HuH-7.5 (cell line): ENCODE results near the gene RBM12.

Experiments
- DNase-seq: peaks from one replicate; pipeline ENCODE4 v3.0.0; 2011; ENCODE audit warnings: low spot score

RBM12 gene

DNA sequence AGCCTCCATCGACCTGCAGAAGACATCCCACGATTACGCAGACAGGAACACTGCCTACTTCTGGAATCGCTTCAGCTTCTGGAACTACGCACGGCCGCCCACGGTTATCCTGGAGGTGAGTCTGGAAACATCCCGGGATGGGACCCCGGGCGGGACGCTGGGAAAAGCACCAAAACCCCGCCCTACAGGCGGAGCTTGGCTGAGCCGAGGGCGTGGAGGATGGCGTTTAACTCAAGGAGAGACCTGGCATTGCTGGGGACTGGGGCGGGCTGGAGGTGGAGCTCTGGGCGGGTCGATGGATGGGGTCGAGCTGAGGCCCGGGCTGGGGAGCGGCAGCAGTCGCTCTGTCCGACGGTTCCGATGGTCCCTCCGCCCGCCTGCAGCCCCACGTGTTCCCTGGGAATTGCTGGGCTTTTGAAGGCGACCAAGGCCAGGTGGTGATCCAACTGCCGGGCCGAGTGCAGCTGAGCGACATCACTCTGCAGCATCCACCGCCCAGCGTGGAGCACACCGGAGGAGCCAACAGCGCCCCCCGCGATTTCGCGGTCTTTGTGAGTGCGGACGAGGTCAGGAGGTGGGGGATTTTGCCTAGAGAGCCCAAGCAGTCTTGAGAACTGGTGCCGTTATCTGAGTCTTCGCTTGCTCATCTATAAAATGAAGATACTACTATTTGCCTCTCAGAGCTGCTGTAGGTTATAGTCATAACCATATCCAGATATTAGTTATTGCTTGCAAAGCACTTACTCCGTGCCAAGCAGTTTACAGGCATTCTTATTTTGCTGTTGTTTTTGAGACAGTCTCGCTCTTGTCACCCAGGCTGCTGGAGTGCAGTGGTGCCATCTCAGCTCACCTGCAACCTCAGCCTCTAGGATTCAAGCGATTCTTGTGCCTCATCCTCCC, 45.3 kb downstream of the RBM12 start:
- DNase-seq, result peak; percentile 97

DNA sequence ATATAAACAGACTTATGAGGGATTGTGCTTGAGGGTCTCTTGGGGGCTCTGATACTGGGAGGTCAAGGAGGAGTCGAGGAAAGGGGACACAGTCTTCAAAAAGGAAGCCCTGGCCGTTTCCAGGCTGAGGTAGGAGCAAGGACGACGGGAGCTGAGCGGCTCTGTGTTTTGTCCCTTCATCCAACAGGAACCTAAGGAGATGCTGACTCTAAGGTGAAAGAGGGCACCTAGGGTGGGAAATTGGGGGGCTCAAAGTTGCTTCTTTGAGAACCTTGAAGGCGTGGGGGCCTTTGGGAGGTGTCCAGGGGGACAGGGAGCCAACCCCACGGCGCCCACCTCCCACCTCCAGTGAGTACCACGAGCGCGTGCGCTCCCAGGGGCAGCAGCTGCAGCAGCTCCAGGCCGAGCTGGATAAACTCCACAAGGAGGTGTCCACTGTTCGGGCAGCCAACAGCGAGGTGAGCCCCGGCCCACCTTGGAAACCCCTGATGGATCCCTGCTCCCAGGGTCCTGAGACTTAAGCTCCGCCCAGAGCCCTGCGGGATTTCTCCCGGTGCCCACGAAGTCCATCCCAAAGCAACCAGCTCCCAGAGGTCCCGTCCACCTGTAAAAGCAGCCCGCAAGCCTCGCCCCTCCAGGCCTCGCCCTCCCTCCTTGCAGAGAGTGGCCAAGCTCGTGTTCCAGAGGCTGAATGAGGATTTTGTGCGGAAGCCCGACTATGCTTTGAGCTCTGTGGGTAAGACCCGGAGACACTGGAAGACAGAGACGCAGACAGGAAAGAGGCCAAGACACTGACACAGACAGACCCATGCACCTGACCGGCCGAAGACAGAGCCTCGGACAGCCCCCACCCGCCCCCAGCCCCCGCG, 46.2 kb downstream of the RBM12 start:
- no peak for DNase-seq

DNA sequence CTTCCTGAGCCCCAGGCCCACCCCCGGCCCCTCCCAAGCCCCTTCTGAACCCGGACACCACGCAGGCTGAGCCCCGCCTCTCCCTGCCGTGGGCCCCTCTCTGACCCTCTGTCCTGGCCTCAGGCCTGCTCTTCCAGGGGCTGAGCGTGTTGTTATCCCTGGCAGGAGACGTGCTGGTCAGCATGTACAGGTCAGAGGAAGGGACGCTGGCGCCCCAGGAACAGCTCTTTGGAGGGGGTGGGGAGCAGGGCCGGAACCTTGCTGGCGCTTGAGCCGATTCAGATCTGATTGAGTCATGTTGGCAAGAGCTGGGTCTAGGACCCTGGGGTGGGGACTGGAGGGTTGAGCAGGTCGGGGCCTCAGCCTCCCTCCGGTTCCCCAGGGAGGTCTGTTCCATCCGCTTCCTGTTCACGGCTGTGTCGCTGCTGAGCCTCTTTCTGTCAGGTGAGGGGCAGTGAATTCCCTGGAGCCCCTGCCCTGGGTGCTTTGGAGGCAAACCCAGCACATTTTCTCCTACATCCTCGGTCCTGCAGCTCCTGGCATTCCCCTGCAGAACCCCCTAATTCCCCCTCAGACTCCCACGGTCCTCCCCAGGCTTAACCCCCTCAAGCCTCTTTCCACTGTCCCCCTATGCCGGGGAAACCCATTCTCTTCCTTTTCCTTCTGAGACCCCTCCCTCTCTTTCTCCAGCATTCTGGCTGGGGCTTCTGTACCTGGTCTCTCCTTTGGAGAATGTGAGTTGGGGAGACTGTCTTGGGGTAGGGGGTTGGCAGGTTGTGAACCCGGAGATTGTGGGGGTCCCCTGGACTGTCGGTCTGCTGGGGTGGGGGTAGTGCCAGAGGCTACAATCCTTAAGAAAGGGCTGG, 47.1 kb downstream of the RBM12 start:
- DNase-seq, result peak; percentile 93

DNA sequence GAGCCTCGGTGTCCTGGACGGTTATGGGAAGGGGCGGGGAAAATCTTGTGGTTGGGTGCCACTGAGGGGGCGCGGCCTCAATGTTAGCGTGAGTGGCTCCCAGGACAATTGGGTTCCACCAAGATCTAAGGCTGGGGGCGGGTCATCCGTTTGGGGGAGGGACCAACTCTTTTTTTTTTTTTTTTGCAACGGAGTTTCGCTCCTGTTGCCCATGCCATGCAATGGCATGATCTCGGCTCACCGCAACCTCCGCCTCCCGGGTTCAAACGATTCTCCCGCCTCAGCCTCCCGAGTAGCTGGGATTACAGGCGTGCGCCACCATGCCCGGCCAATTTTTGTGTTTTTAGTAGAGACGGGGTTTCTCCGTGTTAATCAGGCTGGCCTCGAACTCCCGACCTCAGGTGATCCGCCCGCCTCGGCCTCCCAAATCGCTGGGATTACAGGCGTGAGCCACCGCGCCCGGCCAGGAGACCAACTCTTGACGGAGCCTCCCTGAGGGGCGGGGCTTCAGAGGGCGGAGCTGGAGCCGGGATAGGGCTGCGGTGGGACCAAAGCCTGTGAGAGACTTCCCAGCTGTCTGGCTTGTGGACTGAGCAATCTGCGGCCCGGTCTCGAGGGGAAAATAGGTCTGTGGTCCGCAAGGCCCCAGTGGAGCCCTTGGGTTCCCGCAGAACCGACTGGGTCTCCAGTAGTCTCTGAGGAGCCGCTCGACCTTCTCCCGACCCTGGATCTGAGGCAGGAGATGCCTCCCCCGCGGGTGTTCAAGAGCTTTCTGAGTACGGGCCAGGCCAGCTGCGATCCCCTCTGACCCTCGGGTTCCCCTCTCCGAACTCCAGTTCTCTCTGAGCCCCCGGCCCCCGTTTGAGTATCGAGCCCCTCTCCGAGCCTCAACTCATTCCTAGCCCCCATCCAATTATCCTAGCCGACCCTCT, 48.0 kb downstream of the RBM12 start:
- DNase-seq, result peak; percentile 91

DNA sequence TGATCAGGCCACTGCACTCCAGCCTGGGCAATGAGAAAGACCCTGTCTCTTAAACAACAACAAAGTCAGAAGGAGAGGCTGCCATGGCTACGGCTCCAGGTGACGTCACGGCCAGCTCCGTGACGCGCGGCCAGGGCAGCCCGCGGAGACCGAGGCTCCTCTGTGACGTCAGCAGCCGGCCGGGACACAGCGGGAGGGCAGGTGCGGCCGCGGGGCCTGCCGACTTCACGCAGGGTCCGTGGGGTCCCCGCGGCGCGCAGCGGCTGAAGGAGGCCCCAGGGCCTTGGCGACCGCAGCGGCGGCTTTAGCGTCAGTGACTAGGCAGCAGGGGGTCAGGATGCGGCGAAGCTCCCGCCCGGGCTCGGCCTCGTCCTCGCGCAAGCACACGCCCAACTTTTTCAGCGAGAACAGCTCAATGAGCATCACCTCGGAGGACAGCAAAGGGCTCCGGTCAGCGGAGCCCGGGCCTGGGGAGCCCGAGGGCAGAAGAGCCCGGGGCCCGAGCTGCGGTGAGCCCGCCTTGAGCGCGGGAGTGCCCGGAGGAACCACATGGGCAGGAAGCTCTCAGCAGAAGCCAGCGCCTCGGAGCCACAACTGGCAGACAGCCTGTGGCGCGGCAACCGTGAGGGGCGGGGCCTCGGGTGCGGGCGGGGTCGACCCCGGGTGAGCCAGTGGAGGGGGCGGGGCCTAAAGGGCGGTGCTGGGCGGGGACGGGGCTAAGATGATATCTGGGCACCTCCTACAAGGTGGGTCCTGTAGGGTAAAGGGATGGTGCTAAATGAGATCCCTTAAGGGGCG, 48.8 kb downstream of the RBM12 start, which contains the start of gene SPAG4:
TSS of gene SPAG4 (plus strand) at position 163 of the 798 bp plus-strand sequence. CDS start at position 338, 175 bp downstream.
- DNase-seq, result peak; percentile 98

DNA sequence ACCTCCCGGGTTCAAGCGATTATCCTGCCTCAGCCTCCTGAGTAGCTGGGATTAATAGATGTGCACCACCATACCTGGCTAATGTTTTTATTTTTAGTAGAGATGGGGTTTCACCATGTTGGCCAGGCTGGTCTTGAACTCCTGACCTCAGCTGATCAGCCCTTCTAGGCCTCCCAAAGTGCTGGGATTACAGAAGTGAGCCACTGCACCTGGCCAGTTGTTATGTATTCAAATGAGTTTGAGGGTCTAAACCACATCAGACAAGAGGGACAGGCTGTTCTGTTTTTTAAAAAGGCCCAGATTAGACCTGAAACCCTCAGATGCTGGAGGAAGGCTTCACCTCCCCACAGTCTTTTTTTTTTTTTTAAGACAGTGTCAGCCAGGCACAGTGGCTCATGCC, 53.2 kb downstream of the RBM12 start:
- DNase-seq, result no peak

DNA sequence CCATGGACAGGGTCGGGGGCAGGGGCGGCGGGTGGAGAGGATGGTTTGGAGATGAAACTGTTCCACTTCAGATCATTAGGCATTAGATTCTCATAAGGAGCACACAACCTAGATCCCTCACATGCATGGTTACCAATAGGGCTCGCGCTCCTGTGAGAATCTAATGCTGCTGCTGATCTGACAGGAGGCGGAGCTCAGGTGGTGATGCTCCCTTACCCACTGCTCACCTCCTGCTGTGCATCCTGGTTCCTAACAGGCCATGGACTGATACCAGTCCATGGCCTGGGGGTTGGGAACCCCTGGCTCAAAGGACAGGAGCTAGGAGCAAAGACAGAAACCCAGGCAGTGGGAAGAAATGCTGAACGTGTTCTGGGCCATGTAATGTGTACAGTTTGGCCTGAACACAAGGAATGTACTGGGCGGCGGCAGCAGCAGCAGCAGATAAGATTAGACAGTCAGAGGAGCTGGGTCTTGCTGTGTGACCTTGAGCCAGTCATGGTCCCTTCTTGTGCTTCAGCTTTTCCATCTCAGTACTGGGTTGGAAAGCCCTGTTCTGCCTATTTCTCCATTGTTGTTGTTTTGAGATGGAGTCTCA, 53.8 kb downstream of the RBM12 start:
- DNase-seq, result no peak

DNA sequence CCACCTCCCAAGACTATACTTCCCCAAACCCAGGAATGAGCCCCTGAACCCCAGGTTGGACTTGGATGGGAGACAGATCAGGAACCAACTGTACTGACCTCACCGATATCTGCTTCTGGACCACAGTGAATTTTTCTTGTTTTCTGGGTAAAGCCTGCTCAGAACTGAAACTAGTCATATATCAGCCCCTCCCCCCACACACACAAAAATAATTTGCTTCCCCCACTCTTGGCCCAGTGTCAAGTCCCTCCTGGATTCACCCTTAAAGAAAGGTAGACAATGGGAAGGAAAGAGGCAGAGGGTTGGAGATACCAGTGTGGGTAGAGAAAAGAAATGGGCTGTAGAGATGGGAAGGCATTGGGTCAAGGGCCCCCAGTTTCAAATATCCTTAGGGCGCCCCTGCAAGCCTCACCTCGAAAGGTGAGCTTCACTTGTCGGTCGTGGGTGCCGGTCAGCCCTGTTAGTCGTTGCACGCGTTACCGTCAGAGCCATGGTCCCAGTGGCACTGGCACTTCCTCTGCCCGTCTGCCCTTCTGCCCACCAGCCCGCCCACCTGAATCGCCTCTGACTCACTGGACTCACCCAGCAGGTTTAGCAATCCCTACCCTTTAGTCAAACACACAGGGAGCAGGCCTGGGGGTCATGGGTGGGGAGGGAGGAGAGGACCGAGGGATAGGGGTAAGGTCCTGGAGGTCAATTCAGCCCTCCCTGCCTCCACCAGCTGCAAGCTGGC, 57.5 kb downstream of the RBM12 start:
- no peak for DNase-seq

DNA sequence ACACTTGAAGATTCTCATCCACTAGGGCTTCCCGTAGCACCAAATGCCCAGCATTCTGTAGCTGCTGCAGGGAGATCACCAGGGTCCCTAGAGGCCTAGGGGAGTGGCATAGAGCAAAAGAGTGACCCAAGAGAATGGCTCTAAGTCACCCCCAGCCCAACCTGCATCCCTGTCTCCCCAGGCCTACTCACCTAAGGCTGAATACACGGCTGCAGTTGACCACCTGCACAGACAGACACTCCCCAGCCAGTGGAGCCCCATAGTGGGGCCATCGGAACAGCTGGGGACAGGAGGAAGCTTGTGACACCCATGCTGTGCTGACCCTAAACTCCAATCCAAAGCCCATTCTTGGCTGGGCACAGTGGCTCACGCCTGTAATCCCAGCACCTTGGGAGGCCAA, 58.6 kb downstream of the RBM12 start:
- DNase-seq, result no peak

DNA sequence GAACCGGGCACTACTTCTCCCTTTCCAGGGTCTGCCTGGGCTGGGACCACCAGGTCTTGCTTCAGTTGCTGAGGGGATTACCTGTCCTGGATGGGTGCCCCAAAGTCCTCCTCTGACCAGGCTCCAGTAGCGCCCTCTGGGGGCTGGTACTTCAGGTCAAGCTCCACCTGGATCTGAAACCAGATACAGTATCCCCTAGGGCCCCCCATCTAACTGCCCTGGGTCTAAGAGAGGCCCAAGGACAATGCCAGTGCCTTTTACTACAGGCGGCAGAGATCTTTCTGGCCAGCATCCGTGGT, 60.3 kb downstream of the RBM12 start:
- no peak for DNase-seq

DNA sequence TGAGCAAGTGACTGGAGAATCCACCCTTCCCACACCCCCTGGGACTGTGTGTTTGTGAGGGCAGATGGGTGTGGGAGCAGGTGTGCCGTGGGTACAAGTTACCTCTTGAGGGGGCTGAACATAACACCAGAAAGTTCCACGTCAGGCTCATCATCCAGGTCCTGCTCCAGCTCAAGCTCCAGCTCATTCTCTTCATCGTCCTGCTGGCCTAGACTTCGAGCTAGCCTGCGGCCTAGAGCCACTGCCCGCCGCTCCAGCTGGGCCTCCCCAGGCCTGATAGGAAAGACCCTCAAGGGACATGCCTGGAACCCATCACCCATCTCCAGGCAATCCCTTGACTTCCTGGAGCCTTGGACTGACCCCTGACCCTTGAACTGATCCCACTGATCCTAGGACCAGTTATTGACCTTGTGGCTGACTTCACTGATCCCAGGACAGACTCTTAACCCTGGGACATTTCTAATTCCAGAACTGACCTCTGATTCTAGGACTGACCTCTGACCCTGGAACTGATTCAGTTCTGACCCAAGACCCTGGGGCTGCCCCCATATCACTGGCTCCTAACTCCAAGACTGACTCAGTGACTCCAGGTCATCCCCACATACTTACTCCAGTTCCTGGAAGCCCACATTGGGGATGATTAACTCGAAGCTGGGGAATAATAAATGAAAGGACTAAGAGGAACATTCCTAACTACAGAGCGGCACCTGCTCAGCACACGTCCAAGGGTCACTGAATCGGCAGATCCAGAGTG, 60.8 kb downstream of the RBM12 start:
- no peak for DNase-seq

DNA sequence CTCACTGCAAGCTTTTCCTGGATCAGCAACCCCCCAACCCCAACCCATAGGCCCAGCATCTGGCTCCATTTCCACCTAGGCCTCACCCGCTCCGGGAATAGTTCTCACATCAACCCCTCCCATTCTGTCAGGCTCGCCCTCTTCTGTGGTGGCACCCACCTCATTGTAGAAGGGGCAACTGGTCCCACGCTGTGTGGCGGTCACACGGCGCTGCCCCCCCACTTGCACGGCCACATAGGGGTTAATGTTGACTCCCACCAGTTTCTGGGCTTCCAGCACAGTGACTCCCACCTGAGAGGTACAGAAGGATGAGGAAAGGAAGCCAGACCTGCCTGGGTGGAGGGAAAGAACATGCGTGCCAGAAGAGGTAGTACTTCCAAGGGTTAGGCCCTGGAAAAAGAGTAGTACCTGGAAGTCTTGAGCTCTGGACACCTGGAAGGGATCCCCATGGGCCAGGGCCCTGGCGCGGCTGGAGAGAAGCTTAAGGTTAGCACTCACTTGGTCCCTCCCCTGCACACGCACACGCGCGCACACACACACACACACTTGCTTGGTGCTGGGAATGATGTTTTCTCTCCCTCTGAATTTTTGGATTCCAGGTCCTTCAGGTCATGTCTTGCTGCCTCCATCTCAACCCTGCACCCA, 61.7 kb downstream of the RBM12 start:
- DNase-seq, result no peak

DNA sequence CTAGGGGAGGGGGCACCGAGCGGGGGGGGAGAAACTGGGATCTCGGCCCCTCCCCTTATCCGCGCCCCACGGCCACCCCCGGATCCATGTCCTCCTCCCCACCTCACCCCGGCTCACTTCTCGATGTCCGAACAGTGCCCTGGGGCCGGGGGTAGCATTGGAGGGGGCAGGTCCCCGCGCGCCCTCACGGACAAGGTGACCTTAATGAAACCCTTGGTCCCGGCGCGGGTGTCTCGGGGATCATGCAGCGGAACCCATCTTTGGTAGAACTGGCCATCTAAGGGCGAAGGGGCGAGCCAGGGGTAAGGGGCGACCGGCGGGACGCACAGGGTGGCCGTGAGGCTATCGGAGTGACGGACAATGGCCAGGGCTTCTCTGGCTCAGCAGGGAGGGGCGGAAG, 62.7 kb downstream of the RBM12 start:
- DNase-seq, result no peak

DNA sequence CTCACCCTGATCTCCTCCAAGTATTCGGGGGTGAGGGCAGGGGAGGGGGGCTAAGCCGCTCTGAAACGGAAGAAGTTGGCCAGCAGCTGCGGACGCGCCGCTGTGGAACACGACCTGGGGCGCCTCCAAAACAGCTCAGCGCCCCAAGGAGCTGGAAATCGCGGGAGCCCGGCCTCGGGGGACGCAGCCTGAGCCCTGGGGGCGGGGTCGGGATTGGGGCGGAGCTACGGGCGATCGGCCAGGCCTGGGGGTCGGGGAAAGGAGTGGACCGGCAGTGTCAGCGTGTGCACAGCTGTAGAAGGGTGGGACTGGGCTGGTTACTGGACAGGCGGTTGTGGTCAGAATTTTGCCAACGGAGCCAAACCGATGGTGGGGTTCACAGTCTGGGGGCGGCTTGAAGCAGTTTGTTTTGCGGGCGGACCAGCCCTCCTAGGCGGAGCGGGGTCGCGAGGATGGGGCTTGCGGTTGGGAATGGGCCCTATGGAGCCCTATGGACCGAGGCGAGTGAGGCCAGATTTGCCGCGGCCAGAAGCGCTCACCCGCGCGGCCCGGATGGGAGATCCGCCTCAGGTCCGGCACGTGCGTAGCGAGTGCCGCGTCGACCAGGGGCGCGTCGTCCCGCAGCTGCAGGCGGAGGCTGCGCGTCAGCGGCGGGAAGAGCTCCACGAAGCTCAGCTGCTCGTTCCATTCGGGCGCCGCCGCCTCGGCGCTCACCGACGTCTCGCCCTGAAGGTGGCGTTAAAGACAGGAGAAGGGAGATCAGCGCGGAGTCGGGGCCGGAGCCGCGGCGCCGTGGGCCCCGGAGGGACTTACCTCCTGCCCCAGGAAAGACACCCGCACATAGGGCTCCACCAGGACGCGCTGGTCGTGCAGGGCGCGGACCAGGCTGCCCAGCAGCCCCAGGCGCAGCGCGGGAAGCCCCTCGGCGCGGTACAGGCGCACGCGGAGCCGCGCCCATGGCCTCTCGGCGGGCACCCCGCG, 63.4 kb downstream of the RBM12 start:
- peak; percentile 87 for DNase-seq

DNA sequence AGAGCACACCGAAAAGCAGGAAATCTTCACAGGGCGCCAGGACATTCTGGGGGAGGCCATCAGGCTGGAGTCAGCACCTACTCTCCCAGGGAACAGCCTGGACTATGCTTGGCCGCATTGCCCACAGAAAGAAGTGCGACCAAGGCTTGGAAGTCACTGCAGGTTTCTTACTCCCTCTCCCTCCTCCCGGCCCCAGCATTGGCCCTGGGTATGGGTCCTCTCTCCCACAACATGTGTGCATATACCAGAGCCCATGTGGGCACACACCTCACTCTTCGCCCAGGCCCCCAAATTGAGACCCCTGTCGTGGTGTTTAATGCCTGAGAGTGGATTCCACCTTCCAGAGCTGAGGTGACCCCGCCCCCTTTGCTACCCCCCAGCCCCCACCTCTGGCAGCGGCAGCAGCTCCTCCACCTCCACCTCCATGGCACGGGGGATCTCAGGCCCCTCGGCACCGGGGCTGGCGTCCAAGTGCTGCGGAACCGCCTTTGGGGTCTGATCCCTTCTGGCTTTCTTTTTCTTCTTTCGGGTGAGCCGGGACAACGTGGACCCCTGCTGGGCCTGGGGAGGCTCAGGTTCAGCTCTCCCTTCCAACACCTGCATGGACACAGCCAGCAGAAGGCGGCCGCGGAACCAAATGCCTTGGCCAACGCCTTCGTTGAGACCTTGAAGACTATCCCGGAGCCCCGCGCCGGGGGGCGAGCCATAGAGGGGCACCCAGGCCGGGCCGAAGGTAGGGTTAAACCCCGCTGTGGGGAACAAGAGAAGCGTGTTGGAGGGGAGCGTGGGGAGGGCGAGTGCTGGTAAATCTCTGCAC, 64.3 kb downstream of the RBM12 start:
- DNase-seq, result no peak

DNA sequence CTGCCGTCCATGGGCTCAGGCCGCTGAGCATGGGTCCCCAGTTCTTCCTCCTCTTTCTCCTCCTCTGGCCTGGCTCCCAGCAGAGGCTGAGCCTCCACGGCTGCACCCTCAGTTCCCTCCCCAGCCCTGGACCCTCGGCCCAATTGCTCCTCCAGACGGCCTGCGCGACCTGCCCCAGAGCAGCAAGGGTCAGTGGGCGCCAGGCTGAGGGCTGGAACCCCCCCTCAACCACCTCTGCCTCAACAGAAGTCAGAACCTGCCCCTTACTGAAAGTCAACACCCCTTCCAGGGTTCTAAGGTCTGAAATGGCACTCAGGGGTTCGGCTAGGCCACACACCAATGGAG, 65.0 kb downstream of the RBM12 start:
- DNase-seq, result no peak
